HepG2 (cell line): ENCODE results near the gene PRKD2. TPM values are rescaled to one million over a fixed set of nuclear protein-coding genes. Genes with fewer than 3 reads are reported as not detected.

ENCODE experiments used
- ATAC-seq: fragments of 200-7000 bp; cut with Tn5 transposase; 3 replicates; pipeline ENCODE4 v1.9.1; 2020; ENCODE audit warnings: mild to moderate bottlenecking, moderate library complexity
- BruUV-seq: library from RNA; stranded (reverse); fragments of 400-500 nt; replicated peaks from 2 replicates; lab custom pipeline; 2021; lab: Mats Ljungman, UMichigan
- CTCF ChIA-PET: fragments of 300-600 bp; formaldehyde crosslinking; extraction: SDS; loops from one replicate; lab custom pipeline; 2021; ENCODE audit warnings: low total read pairs, inconsistent platforms, low intra/inter-chr PET ratio; lab: Yijun Ruan, JAX
- POLR2A ChIA-PET: fragments of 350-600 bp; sonication (Branson Sonifier 250); formaldehyde crosslinking; loops from one replicate; lab custom pipeline; 2020; ENCODE audit warnings: antibody characterized with exemption, inconsistent platforms; lab: Yijun Ruan, JAX
- DNase-seq: peaks from one replicate; pipeline ENCODE4 v3.0.0-alpha.2; 2015; ENCODE audit warnings: low spot score
- FAIRE-seq: peaks from 3 replicates; lab custom pipeline; 2011; peaks lifted over from hg19 to GRCh38; lab: Jason Lieb, UNC
- H2AFZ ChIP-seq: one replicate; pipeline ENCODE4 v1.6.1; 2011; ENCODE audit warnings: low read length, inconsistent platforms
- H3K27ac ChIP-seq: fragments of 300-600 bp; 3 replicates; pipeline ENCODE4 v1.8.0; 2011; ENCODE audit warnings: mixed run types, mild to moderate bottlenecking, mixed read lengths, low read length, inconsistent platforms; ENCODE audit not compliant: insufficient read depth; ENCODE audit errors: extremely low read length
- H3K27me3 ChIP-seq, 2 experiments: fragments of 200-600 bp in 1 of 2; 2 replicates in 1 of 2; 3 replicates in 1 of 2; pipeline versions ENCODE4 v1.6.0 to v1.8.0; 2011; ENCODE audit warnings: low read length in 2 of 2, mild to moderate bottlenecking in 2 of 2, moderate library complexity in 2 of 2, inconsistent platforms in 1 of 2; ENCODE audit not compliant: insufficient read depth in 2 of 2, control insufficient read depth in 1 of 2
- H3K36me3 ChIP-seq, 2 experiments: fragments of 200-600 bp in 1 of 2; replicated peaks in 1 of 2; 2 replicates in 1 of 2; 3 replicates in 1 of 2; pipeline versions ENCODE4 v1.5.1 to v1.8.0; 2011; ENCODE audit warnings: low read length in 2 of 2, inconsistent platforms in 1 of 2; ENCODE audit not compliant: insufficient read depth in 2 of 2, control insufficient read depth in 1 of 2
- H3K4me1 ChIP-seq: 2 replicates; pipeline ENCODE4 v1.5.1; 2012; ENCODE audit warnings: low read length, inconsistent platforms; ENCODE audit not compliant: insufficient read depth
- H3K4me2 ChIP-seq: 2 replicates; pipeline ENCODE4 v1.6.0; 2011; ENCODE audit warnings: low read depth, low read length, inconsistent platforms
- H3K4me3 ChIP-seq, 3 experiments: fragments of 200-600 bp in 1 of 3; sonication (generic), shearing (Covaris generic) in 1 of 3; replicated peaks in 1 of 3; 2 replicates each; pipeline ENCODE4 v1.5.1; 2011 to 2016; ENCODE audit warnings: low read length in 3 of 3, inconsistent platforms in 2 of 3, low read depth in 2 of 3, mild to moderate bottlenecking in 2 of 3, control low read depth in 1 of 3, mixed read lengths in 1 of 3; ENCODE audit not compliant: insufficient read depth in 1 of 3
- H3K79me2 ChIP-seq: one replicate; pipeline ENCODE4 v1.6.1; 2011; ENCODE audit warnings: low read length, inconsistent platforms; ENCODE audit not compliant: insufficient read depth
- H3K9ac ChIP-seq: 2 replicates; pipeline ENCODE4 v1.6.0; 2011; ENCODE audit warnings: mild to moderate bottlenecking, low read depth, low read length, inconsistent platforms; ENCODE audit not compliant: insufficient read depth
- H3K9me3 ChIP-seq: 2 replicates; pipeline ENCODE4 v1.5.1; 2012; ENCODE audit warnings: mild to moderate bottlenecking, low read length
- H4K20me1 ChIP-seq: 2 replicates; pipeline ENCODE4 v1.6.0; 2011; ENCODE audit warnings: inconsistent platforms, mild to moderate bottlenecking, low read length, moderate library complexity; ENCODE audit not compliant: insufficient read depth
- HDAC1 ChIP-seq: sonication (generic); formaldehyde crosslinking; IDR thresholded peaks from 2 replicates; pipeline ENCODE4 v1.5.1; 2020; ENCODE audit warnings: mild to moderate bottlenecking, missing genetic modification reagents
- KDM6A ChIP-seq: IDR thresholded peaks from 2 replicates; pipeline ENCODE4 v1.6.1; 2016; ENCODE audit warnings: low read depth
- MATR3 ChIP-seq: sonication (generic); formaldehyde crosslinking; IDR thresholded peaks from 2 replicates; pipeline ENCODE4 v1.4.0; 2020; ENCODE audit warnings: missing genetic modification reagents
- MED1 ChIP-seq: sonication (generic); formaldehyde crosslinking; IDR thresholded peaks from 2 replicates; pipeline ENCODE4 v1.4.0; 2020; ENCODE audit warnings: missing genetic modification reagents
- MIER3 ChIP-seq: IDR thresholded peaks from 2 replicates; pipeline ENCODE4 v1.6.1; 2016; ENCODE audit warnings: missing compliant biosample characterization, borderline replicate concordance
- MTF1 ChIP-seq: sonication (generic); formaldehyde crosslinking; IDR thresholded peaks from 2 replicates; pipeline ENCODE4 v1.5.0; 2020; ENCODE audit warnings: missing genetic modification reagents
- NFYB ChIP-seq: sonication (generic); formaldehyde crosslinking; IDR thresholded peaks from 2 replicates; pipeline ENCODE4 v1.4.0; 2020; ENCODE audit warnings: missing genetic modification reagents
- NR2C2 ChIP-seq: sonication (generic); formaldehyde crosslinking; IDR thresholded peaks from 2 replicates; pipeline ENCODE4 v1.4.0; 2020; ENCODE audit warnings: missing genetic modification reagents, mild to moderate bottlenecking, moderate library complexity, borderline replicate concordance
- POLR2A ChIP-seq, 2 experiments: IDR thresholded peaks; 2 replicates each; pipeline ENCODE4 v1.6.1; 2011; ENCODE audit warnings: low read depth in 2 of 2, low read length in 2 of 2, mild to moderate bottlenecking in 1 of 2, moderate library complexity in 1 of 2; ENCODE audit not compliant: insufficient read depth in 1 of 2
- RAD21 ChIP-seq: fragments of 450-650 bp; formaldehyde crosslinking; IDR thresholded peaks from 2 replicates; pipeline ENCODE4 v1.5.0; 2020; ENCODE audit warnings: mild to moderate bottlenecking
- ZBTB7B ChIP-seq: sonication (generic); formaldehyde crosslinking; IDR thresholded peaks from 2 replicates; pipeline ENCODE4 v1.4.0; 2020; ENCODE audit warnings: missing genetic modification reagents
- ZEB1 ChIP-seq: IDR thresholded peaks from 2 replicates; pipeline ENCODE4 v1.6.1; 2012; ENCODE audit warnings: mild to moderate bottlenecking, low read depth, inconsistent platforms; ENCODE audit not compliant: insufficient replicate concordance
- ZNF589 ChIP-seq: sonication (generic); formaldehyde crosslinking; conservative IDR thresholded peaks from 2 replicates; pipeline ENCODE4 v1.8.0; 2022; ENCODE audit warnings: mild to moderate bottlenecking, moderate library complexity, missing genetic modification reagents
- ZNF614 ChIP-seq: IDR thresholded peaks from 2 replicates; pipeline ENCODE4 v1.6.1; 2018; ENCODE audit warnings: missing biosample characterization, missing genetic modification reagents, inconsistent platforms, borderline replicate concordance
- ZNF672 ChIP-seq: sonication (generic); formaldehyde crosslinking; IDR thresholded peaks from 2 replicates; pipeline ENCODE4 v1.8.1; 2022; ENCODE audit warnings: missing genetic modification reagents
- ZSCAN12 ChIP-seq: sonication (generic); formaldehyde crosslinking; IDR thresholded peaks from 2 replicates; pipeline ENCODE4 v1.9.0; 2021; ENCODE audit warnings: mild to moderate bottlenecking, missing genetic modification reagents
- WGBS: methylation state at CpG from one replicate; pipeline ENCODE4 v1.1.6; 2017; ENCODE audit warnings: low lambda C conversion rate; 5-methylcytosine and 5-hydroxymethylcytosine counted together
- in situ Hi-C: cut with HindIII; loops from 2 replicates; pipeline ENCODE4 v1.10.0; 2017; ENCODE audit warnings: low pct_unique_long_range_greater_than_20kb; ENCODE audit not compliant: extremely low pct_ligation_motif_present
- intact Hi-C: fragments of 100-400 bp; cut with micrococcal nuclease; formaldehyde crosslinking; loops from one replicate; pipeline ENCODE4 v1.10.0; 2022; ENCODE audit not compliant: unreplicated experiment
- polyA plus RNA-seq, 8 experiments: library from polyadenylated mRNA; depleted of rRNA in 3 of 8; stranded (reverse) in 7 of 8; unstranded in 1 of 8; fragments of >200 nt; fragmentation: Illumina TruSeq in 4 of 8; extraction: Trizol in 4 of 8; gene quantifications; 2 replicates each; pipeline versions ENCODE4 v1.2.1 to v1.2.3, GENCODE V29; 2011 to 2016; ENCODE audit warnings: low read depth in 4 of 8, missing spikeins in 1 of 8, mixed read lengths in 1 of 8; ENCODE audit not compliant: insufficient read depth in 1 of 8
- total RNA-seq, 5 experiments: library from RNA; depleted of rRNA; stranded (reverse); fragments of >200 nt; fragmentation: Illumina TruSeq; extraction: Trizol; gene quantifications; 2 replicates each; pipeline ENCODE4 v1.2.3, GENCODE V29; 2016; ENCODE audit warnings: low read depth in 1 of 5
- TF ChIP-seq, protein P1 (sequence below): sonication (generic); formaldehyde crosslinking; IDR thresholded peaks from 2 replicates; pipeline ENCODE4 v1.4.0; 2020; ENCODE audit warnings: missing genetic modification reagents
- TF ChIP-seq, protein P2 (sequence below): sonication (generic); formaldehyde crosslinking; IDR thresholded peaks from 2 replicates; pipeline ENCODE4 v1.4.0; 2020; ENCODE audit warnings: missing genetic modification reagents

Gene PRKD2
- total and polyA plus RNA-seq, 2 of the 13 experiments (the other 11 are each of a cell fraction or from before 2014, with no cell fraction given), result 6.7 to 7.3 TPM

DNA sequence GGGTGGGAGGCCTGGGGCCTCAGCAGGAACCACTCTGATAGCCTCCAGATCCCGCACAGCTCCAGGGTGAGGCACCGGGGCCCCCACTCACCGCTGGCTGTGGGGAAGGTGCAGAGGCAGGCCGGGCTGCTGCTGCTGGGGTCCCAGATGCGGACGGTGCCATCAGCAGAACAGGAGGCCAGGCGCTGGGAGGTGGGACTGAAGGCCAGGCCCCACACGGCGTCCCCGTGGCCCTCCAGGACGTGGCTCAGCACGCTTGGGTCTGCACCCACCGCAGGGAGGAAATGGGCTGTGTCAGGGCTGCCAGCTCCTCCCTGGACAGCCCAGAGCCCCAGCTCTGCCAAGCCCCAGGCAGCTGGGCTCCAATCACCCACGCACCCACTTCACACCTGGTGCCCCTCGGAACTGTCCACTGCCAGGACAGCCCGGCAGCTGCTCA lies 6.1 kb upstream of the PRKD2 start (continued):
- TF ChIP-seq, protein P1, sequence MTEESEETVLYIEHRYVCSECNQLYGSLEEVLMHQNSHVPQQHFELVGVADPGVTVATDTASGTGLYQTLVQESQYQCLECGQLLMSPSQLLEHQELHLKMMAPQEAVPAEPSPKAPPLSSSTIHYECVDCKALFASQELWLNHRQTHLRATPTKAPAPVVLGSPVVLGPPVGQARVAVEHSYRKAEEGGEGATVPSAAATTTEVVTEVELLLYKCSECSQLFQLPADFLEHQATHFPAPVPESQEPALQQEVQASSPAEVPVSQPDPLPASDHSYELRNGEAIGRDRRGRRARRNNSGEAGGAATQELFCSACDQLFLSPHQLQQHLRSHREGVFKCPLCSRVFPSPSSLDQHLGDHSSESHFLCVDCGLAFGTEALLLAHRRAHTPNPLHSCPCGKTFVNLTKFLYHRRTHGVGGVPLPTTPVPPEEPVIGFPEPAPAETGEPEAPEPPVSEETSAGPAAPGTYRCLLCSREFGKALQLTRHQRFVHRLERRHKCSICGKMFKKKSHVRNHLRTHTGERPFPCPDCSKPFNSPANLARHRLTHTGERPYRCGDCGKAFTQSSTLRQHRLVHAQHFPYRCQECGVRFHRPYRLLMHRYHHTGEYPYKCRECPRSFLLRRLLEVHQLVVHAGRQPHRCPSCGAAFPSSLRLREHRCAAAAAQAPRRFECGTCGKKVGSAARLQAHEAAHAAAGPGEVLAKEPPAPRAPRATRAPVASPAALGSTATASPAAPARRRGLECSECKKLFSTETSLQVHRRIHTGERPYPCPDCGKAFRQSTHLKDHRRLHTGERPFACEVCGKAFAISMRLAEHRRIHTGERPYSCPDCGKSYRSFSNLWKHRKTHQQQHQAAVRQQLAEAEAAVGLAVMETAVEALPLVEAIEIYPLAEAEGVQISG (CRISPR knock-in tag), result no peak
- TF ChIP-seq POLR2A (IDR thresholded peaks at IDR 0.05; ENCODE audit: insufficient read depth in 1 of 2, low read depth in 2 of 2, low read length in 2 of 2) (peak in 1 of 2 experiments; percentile 15; a peak in 1 of 4 replicates), ZEB1 (no peak)

DNA sequence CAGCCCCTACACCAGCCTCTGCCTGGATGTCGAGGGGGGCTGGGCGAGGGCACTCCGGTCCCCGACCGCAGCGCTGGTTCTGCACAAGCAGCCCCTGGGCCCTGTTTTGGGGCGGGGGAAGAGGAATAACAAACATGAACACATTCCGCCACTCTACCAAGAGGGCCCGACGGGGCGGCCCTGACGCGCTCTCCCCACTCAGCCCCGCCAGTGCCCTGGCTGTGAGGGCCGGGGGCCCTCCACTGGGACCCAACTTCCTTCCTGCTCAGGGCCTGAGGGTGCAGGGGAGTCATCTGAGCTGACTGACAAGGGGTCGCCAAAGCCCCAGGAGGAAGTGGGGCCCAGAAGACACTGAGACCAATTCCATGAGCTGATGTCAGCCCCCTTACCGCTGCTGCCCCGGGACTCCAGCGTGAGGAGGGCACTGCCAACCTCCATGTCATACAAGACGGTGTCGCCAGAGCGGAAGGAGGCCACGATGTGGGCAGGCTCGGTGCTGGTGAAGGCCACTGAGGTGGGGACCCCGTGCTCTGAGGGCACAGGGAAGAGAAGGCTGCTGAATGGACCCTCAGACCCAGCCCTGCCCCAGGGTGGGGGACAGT lies 5.6 kb upstream of the PRKD2 start:
- H3K36me3 ChIP-seq, result peaks cover 36 to 59% of the 10 kb centered on the region in 2 experiments
- no peak overlapping the region for H3K9ac ChIP-seq
- ATAC-seq (no peak), FAIRE-seq (no peak), DNase-seq (no peak)
- no peaks in the 10 kb centered on the region for H4K20me1 ChIP-seq
- WGBS, result 94% methylated on average over 16 of the region's 25 CpGs
- peaks cover 18% of the 10 kb centered on the region for H3K4me1 ChIP-seq
- no peaks in the 10 kb centered on the region for H3K79me2 ChIP-seq
- ChIA-PET POLR2A (no interaction called here), CTCF (interaction anchor here (0.7 kb wide), 1 partner anchor 18 kb away, joined by 4 read pairs; no protein-coding TSS in a partner anchor)
- in situ Hi-C loops, result no loop called here
- no peak overlapping the region for H3K4me3 ChIP-seq
- no peak overlapping the region for H3K27ac ChIP-seq
- H3K9me3 ChIP-seq, result no peaks in the 10 kb centered on the region
- intact Hi-C loops, result no loop called here
- TF ChIP-seq ZNF589 (CRISPR knock-in tag) (no peak), NR2C2 (no peak), MATR3 (CRISPR knock-in tag) (no peak), ZNF614 (CRISPR knock-in tag) (no peak), MED1 (no peak), NFYB (CRISPR knock-in tag) (no peak), ZNF672 (CRISPR knock-in tag) (no peak), MTF1 (CRISPR knock-in tag) (no peak), ZBTB7B (no peak), RAD21 (CRISPR knock-in tag) (no peak), MIER3 (CRISPR knock-in tag) (no peak), KDM6A (CRISPR knock-in tag) (no peak), ZSCAN12 (CRISPR knock-in tag) (no peak), HDAC1 (CRISPR knock-in tag) (no peak)
- TF ChIP-seq, protein P2, sequence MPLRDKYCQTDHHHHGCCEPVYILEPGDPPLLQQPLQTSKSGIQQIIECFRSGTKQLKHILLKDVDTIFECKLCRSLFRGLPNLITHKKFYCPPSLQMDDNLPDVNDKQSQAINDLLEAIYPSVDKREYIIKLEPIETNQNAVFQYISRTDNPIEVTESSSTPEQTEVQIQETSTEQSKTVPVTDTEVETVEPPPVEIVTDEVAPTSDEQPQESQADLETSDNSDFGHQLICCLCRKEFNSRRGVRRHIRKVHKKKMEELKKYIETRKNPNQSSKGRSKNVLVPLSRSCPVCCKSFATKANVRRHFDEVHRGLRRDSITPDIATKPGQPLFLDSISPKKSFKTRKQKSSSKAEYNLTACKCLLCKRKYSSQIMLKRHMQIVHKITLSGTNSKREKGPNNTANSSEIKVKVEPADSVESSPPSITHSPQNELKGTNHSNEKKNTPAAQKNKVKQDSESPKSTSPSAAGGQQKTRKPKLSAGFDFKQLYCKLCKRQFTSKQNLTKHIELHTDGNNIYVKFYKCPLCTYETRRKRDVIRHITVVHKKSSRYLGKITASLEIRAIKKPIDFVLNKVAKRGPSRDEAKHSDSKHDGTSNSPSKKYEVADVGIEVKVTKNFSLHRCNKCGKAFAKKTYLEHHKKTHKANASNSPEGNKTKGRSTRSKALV (CRISPR knock-in tag), result no peak
- no peak overlapping the region for H3K4me2 ChIP-seq
- no peak overlapping the region for H2AFZ ChIP-seq
- BruUV-seq, result no TSS peak
- no peaks in the 10 kb centered on the region for H3K27me3 ChIP-seq
